RCC 7860 (cell line): Measurements from ENCODE around the gene ALDH1A2.

Source experiments
- DNase-seq: peaks from one replicate; pipeline ENCODE4 v3.0.0-alpha.2; 2015; ENCODE audit warnings: low spot score
- FAIRE-seq: peaks from 2 replicates; lab custom pipeline; 2012; peaks lifted over from hg19 to GRCh38; lab: Jason Lieb, UNC

The ALDH1A2 gene

DNA sequence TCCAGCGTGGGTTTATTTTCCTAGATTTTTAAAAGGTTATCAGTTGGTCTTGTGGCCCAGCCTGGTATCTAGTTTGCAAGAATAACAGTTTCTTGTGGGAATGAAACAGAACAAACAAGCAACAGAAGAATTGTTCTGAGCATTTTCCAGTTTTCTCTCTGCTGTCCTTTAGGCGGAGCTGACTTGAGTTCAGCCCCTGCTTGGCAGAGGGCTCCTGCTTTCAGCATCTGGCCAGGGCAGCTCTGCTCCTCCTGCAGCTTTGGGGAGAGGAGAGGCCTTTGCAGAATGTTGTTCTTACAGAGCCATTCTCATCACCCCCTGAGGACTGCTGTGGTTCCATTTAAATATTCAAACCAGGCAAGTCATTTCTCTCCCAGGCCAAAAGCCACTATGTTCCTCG is 117.7 kb downstream of the ALDH1A2 start:
- no peak for FAIRE-seq
- no peak for DNase-seq

DNA sequence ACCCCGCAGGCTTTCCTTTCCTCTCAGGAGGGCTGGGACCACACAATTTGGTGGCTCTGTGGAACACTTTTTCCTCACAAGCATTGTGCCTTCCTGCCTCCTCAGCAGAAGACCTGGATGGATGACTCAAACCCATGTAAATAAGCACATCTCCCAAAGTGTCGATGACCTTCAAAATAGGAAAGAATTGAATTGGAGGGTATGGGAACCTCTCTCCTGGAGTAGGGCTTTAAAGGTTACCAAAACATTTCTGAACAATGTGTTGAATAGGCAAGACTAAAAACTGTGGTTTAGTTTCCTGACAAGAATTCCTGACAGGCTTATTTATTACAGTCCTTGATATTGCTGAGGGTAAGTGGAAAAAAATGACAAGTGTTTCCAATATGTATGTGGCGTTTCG is 118.2 kb downstream of the ALDH1A2 start:
- DNase-seq (no peak), FAIRE-seq (no peak)

DNA sequence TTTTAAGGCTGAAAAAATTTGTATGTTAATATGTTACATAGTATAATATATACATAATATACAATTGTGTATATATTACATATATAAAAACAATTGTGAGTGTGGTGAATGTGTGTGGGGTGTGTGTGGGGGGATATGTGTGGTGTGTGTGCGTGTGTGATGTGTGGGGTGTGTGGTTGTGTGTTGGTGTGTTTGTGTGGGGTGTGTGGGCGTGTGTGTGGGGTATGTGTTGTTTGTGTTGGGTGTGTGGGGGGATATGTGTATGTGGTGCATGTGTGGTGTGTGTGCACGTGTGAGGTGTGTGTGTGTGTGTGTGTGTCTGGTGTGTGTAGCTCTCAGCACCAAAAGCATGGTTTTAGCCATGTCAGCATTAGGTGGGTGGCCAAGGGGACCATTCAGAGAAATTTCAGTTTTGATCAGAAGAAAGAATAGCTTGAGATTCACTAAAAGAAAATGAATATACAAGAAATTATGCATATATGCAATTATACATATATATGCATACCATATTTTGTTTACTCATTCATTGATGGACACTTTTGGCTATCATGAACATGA is 118.9 kb downstream of the ALDH1A2 start:
- DNase-seq (no peak), FAIRE-seq (no peak)

DNA sequence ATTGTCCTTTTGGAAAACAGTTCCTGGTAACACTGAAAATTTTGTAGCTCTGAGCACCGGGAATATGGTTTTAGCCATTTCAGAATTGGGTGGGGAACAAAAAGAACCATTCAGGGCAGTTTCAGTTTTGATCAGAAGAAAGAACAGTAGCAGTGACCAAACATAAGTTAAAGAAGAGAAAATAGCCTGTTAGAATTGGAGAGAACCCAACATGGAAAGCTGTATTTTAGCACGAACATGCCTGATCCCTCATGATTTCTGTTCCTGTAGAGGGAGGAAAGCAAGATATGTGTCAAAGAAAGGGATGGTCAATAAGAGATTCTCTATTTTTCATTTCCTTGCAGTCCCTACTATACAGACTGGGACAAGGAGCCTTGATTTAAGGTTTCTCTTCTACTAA is 119.9 kb downstream of the ALDH1A2 start:
- no peak for FAIRE-seq

DNA sequence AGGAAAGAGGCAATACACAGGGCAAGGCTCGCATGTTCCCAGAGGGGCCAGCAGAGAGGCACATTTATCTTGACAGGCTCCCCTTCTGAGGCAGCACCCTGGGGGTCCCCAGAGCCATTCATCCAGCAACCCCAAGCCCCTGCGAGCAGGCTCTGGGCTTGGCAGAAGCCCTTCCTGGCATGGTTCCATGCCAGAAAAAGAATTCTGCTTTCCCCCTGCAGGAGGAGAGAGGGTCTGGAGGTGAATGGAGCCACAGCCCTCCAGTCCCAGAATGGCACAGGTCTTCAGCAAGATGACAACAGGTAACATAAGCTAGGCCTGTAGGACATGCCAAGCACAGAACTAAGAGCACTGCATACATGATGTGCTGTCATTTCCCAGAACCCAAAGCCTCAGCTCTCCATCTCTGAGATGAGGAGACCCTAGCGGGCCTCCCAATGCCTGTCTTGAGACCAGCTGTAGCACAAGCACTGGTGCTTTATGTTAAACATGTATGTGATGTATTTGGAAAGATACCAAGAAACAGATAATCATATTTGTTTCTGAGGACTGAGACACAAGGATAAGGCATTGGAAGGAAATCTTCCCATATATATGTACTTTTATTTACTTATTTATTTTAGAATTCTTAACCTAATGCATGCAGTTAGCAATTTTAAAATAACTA is 121.6 kb downstream of the ALDH1A2 start:
- FAIRE-seq: no peak

More for the DNA sequence above, 119.9 kb downstream of the ALDH1A2 start:
- no peak for DNase-seq

DNA sequence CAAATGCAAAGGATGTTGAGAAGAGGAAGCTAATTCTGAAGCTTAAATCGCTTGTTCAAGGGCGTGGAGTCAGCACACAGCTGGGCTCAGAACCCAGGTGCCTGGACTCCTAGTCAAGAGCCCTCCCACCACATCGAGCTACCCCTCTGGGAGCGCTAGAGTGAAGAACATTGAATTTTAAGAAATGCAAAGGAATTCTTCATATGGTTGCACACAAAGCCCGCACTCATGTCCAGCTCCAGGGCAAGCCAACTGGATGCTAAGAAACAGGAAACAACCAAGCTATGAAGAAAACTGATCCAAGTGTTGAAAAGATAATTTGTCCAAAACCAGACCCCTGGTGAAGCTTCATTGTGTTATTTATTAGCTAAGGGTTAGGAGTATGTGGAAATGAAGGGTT is 122.3 kb downstream of the ALDH1A2 start:
- DNase-seq (no peak), FAIRE-seq (no peak)

More for the DNA sequence above, 121.6 kb downstream of the ALDH1A2 start:
- DNase-seq: no peak

DNA sequence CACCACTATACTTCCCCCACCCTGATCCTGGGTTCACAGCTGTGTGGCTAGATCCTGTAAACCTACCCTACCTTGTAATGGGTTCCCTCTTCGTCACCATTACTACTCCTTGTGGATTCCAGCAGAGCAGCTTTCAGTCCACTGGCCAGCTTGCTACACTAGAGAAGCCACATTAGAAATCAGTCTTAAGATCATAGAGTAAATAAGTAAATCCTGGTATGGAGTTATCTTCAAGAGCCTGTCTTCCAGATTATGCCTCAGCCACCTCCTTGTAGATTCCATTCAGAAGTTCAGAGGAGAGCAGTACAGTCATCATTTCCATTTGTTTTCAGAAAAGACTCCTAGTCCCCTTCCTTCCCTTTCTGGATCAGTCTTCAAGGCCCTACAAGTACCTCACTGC is 123.7 kb downstream of the ALDH1A2 start:
- DNase-seq: no peak
- no peak for FAIRE-seq

DNA sequence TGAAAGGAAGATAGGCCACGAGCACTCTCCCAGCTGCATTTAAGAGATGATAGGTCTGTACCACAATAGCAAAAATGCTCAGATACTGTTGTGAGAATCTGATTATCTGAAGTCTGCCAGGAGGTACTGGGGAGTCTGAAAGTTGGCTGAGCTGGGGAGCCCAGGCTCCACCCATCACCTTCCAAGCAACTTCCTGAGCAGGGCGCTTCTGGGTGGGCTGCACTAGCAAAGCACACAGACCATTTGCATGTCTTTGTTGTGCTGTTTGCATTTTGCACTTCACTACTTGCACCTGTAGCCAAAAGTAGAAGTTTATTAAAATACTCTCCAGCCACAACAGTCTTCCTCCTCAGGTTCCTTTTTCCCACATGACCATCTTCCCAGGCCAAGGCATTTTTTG is 133.2 kb downstream of the ALDH1A2 start:
- FAIRE-seq (no peak), DNase-seq (no peak)

DNA sequence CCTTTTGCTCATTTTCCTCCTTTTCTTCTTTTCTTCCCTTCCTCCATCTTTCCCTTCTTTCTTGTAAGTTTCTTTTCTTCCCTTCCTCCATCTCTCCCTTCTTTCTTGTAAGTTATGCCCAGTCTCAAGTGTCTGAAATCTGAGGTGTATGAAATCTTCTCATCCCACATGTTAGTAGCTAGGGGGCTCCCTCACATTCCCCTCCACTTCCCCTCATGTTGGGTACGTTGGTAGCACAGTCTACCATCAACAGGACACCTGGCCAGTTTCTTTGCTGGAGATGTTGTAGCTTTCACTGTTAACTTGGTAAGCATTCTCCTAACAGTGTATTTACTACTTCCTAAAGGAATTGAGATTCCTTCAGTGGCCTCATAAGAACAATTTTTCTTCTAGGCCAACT is 133.9 kb downstream of the ALDH1A2 start:
- DNase-seq: no peak
- FAIRE-seq: no peak

DNA sequence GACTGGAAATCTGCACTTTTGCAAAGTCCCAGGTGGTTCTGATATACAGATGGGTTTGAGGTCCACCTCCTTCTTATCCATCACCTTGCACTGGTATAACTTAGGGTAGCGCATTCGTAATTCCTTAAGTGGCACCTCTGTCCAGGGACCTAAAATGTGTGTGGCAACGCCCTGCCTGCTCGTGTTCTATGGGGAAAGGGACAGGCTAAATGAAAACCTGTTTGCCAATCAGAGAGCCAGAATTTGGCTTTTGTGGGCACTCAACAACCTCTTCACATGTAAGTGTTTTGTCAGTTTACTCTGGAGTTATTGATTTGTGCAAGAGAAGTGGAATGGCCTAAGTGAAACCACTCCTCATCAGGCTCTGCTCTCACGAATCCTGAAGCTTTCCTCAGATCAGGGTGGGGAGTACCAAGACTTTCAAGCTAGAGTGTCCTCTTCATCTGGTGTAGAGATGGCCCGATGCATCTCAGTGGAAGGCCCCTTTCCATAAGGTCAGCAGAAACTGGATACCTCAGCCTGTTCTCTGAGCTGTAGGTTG is 138.3 kb downstream of the ALDH1A2 start:
- FAIRE-seq: no peak
- DNase-seq: no peak

DNA sequence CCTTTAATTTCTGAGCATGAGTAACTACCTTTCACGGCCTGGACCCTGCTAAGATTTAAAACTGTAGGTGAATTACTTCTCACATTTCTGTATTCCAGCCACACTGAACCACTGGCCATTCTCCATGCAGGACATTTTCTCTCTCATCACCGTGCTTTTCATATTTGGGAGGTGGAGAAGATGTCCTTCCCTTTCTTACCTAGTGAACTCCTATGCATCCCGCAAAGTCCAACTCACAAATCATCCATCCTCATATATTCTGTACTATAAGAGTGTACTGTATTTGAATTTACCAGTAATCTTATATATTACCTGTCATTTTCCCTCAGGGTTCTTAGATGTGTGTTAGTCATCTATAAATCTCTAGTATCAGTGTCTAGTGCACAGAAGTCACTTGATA is 139.9 kb downstream of the ALDH1A2 start:
- no peak for FAIRE-seq
- DNase-seq: no peak

DNA sequence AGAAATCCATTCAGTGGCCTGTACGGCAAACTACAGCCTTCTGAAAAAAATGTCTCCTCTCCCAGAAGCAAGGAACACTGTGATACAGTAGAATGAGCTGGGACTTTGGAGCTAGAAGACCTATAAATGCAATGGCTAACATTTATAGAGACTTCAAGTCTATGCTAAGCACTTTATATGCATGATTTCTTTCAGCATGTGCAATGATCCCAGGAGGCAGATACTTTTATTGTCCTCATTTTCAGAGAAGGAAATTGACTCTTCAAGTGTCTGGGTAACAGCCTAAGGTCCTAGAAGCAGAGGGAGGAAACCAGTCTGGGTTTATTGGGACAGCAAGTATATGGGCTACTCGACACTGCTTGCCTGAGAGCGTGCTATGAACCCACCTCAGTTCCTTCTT is 140.9 kb downstream of the ALDH1A2 start:
- no peak for FAIRE-seq
- no peak for DNase-seq

DNA sequence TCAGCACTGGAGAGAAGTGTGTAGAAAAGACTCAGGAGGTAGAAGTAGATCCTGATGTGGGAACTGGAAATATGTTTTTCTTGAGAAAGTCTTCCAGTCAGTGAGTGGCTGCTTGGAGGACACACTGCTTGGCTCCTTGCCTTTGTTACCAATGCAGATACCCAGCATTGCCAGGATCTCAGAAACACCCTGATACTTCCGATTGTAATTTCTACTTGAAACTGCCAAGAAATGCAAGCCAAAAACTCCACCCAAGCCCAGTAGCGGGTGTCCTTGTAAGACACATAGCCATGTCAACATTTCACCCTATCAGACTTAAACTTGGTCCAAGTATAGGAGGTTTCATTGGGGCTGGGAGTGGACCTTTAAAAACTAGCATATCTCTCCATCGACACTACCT is 141.8 kb downstream of the ALDH1A2 start:
- FAIRE-seq (no peak), DNase-seq (no peak)

DNA sequence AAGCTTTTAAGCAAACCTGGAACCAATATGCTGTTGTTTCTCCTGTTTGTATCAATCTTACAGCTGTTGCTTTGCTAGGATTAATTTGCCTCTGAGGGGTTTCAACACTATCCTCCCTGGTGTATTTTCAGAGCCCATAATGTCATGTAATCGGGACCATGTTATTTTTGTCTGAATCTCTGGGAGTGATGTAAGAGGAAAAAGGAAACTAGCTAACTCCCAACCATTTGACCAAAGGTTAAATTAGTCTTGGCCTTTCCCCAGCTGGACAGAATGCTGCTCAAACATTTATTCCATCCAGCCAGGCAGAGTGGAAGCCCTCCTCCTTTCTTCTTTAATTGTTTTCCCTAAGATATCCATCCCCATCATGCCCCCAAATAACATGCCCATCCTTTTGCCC is 142.2 kb downstream of the ALDH1A2 start:
- FAIRE-seq (no peak), DNase-seq (no peak)

DNA sequence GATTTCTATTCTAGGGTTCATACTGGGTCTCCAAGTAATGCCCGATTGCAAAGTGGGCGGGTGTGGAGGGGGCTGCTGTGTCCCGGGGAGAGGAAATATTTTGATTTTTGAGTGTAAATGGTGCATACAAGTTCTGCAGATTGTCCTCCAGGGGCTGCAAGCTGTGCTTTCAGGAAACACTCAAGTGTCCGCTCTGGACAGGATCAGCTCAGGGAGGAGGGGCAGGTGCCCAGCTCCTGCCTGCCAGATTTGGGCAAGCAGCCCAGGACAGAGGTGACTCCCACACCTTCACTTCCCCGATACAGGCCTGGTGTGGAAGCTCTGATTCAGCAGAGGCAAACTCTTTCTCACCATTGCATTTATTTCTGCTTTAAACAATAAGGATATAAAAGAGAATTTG is 142.7 kb downstream of the ALDH1A2 start:
- DNase-seq: no peak
- FAIRE-seq: no peak

DNA sequence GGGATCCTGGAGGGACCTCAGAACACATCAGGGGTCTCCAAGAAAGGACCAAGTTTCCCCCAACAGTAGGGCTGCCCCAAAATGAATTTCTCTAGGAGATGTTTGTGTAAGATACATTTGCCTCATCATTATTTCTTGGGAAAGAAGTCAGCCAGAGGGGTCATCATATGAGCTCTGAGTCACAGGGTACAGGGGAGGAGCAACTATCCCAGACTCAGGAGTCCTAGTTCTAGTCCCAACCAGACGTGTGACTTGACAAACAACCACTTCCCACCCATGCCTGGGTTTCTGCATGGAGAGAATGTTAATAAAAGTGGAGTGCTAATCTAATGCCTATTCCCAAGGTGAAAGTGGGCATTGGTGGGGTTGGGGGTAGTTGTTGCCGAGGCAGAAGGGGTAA is 144.1 kb downstream of the ALDH1A2 start:
- no peak for DNase-seq

DNA sequence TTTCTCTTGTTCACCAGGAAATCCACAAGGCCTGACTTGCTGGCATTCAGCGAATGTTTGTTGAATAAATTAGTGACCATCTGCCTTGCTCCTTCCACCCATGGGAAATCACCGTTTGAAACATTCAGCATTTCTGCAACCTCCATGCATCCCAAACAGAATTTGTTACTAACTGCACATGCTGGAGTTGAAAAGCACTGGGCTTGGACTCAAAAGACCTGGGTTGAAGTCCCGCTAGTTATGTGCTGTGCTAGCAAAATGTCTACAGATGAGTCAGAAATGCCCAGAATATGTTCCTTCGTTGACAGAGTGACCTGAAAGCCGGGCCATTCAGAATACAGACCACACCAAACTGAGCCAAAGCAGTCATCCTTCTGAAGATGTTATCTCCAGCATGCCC is 144.6 kb downstream of the ALDH1A2 start:
- DNase-seq (no peak), FAIRE-seq (no peak)

More for the DNA sequence above, 144.1 kb downstream of the ALDH1A2 start:
- FAIRE-seq: no peak

DNA sequence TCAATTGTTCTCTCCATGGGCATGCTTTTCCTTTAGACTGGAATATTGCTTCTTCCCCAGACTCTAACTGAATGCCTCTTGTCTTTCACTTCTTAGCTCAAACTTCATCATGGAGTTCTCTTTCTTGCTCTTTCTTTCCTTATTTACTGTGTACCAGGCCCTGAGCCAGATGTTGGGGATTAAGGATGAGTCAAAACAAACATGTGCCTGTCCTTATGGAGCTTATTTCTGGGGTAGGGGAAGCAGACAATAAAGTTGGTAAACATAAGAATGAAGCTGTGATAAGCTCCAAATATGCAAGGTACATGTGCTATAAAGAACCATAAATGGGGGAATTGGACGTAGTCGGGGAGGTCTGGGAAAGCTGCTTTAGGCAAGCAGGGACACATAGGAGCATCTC is 145.8 kb downstream of the ALDH1A2 start:
- FAIRE-seq (no peak), DNase-seq (no peak)

DNA sequence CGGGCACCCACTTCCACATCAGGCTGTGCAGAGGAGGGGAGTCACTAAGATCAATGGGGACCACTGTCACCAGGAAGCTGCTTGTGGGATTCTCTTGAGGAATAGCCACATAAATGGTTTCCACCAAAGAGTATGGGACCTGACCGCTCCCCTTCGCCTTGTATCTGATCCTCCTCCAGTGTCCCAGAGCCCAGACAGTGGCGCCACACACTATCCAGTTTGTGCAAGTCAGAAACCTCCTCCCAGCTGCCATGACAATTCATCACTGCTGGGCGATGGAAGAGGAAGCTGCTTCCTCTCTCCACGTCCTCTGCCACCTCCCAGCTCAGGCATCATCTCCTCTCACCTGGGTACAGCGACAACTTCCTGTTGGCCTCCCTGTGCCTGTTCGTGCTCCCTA is 147.5 kb downstream of the ALDH1A2 start:
- DNase-seq: no peak
- FAIRE-seq: no peak

DNA sequence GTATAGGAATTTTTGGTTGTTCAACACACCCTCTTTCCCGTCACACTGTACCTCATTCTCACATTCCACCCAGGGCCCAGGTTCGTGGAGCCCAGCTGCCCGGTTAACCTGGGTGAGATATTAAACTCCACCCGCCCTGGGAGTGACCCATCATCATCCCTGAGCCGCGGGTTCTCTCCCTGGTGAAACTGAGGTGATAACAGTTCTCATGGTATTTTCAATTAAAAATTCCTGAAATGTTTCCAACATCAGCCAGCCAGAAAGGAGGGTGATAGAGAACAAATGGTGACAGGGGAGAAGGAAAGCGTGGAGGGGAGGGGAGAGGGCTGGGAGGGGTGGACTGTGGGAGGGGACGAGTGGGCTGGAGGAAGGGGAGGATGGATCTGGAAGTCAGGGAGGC is 148.8 kb downstream of the ALDH1A2 start:
- DNase-seq: no peak
- no peak for FAIRE-seq

DNA sequence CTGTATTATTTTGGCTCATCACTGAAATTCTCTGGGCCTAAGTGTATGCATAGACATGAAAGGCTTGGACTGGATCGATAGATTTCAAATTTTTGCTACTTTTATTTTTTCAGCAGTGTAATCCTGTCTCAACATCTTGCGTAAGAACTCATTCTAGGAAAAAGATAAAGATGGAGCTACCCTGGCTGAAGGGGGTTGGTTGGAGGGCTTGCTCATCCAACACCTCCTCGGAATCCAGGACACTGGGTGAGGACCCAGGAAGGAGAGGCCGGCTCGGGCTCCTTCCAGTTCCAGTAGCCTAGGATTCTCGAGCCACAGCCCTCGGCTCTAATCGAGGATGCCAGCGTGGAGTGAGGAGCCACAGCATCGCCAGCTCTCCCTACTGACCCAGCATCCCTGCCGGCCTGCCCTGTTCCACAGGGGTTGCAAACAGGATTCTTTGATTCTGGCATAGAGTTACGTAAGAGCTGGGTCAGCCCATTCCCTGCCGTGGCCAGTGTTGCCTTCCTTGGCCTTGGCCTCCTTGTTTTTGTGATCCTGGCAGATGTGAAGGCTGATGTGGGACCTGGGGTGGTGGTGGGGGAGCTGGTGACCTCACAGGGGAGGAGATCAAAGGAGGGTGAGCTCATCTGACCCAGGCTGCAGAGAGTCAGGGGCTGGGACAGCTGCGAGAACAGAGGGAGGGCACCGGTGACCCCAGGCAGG is 149.5 kb downstream of the ALDH1A2 start:
- FAIRE-seq (no peak), DNase-seq (no peak)
